HG02610 (cell line): Measurements from ENCODE around the gene PMEPA1.

Experiments
- ATAC-seq: cut with Tn5 transposase; IDR thresholded peaks from one replicate; pipeline ENCODE4 v1.9.1; 2021; ENCODE audit warnings: mild to moderate bottlenecking, moderate library complexity; ENCODE audit not compliant: unreplicated experiment

The PMEPA1 gene

GRCh38 chr20:57709823-57710799 lies at the start of gene PMEPA1:
Gene PMEPA1 (minus strand): TSS chr20:57710015. CDS start chr20:57709582, 433 bp downstream.
- peak; percentile 69 for ATAC-seq

- ATAC-seq: no peak
Measured at GRCh38 chr20:57757767-57758166, 48.0 kb upstream of the PMEPA1 start.

GRCh38 chr20:57756921-57757320 lies 47.1 kb upstream of the PMEPA1 start:
- no peak for ATAC-seq

- ATAC-seq: no peak
Measured at GRCh38 chr20:57756213-57756612, 46.4 kb upstream of the PMEPA1 start.

GRCh38 chr20:57755609-57756008 lies 45.8 kb upstream of the PMEPA1 start:
- no peak for ATAC-seq

GRCh38 chr20:57754190-57754589 lies 44.4 kb upstream of the PMEPA1 start:
- ATAC-seq: no peak

- no peak for ATAC-seq
Measured at GRCh38 chr20:57753332-57754164, 43.7 kb upstream of the PMEPA1 start.

- no peak for ATAC-seq
Measured at GRCh38 chr20:57751411-57751810, 41.6 kb upstream of the PMEPA1 start.

GRCh38 chr20:57749869-57750268 lies 40.1 kb upstream of the PMEPA1 start:
- no peak for ATAC-seq

GRCh38 chr20:57749131-57749690 lies 39.4 kb upstream of the PMEPA1 start:
- no peak for ATAC-seq

- peak; percentile 61 for ATAC-seq
Measured at GRCh38 chr20:57748601-57749130, 38.9 kb upstream of the PMEPA1 start.

GRCh38 chr20:57747861-57748481 lies 38.2 kb upstream of the PMEPA1 start:
- ATAC-seq: no peak

- no peak for ATAC-seq
Measured at GRCh38 chr20:57746832-57747404, 37.1 kb upstream of the PMEPA1 start.

GRCh38 chr20:57746201-57746600 lies 36.4 kb upstream of the PMEPA1 start:
- ATAC-seq: no peak

GRCh38 chr20:57744206-57744605 lies 34.4 kb upstream of the PMEPA1 start:
- no peak for ATAC-seq

GRCh38 chr20:57743450-57744095 lies 33.8 kb upstream of the PMEPA1 start:
- ATAC-seq: no peak

GRCh38 chr20:57742507-57743181 lies 32.8 kb upstream of the PMEPA1 start:
- ATAC-seq: no peak

- ATAC-seq: no peak
Measured at GRCh38 chr20:57738484-57738883, 28.7 kb upstream of the PMEPA1 start.

- no peak for ATAC-seq
Measured at GRCh38 chr20:57738053-57738452, 28.2 kb upstream of the PMEPA1 start.
